LHCN-M2 (cell line): ENCODE results near the gene RAI14. TPM values are rescaled to one million over a fixed set of nuclear protein-coding genes. Genes with fewer than 3 reads are reported as not detected.
A peak's percentile ranks its signal among the peaks of the same experiment; 100 is the strongest.
"Not testable (repeated sequence)": the region's sequence is repeated elsewhere in the genome, so short reads cannot be mapped to it uniquely, and the experiment has no call there.

Experiments
- DNase-seq: peaks from one replicate; pipeline ENCODE4 v3.0.0-alpha.2; 2012; ENCODE audit warnings: low read depth
- total RNA-seq: library from RNA; depleted of rRNA; stranded (reverse); fragments of >200 nt; gene quantifications from 2 replicates; pipeline ENCODE4 v1.2.3, GENCODE V29; 2014

RAI14 gene
- total RNA-seq, 1 experiment from 2014 or later, result 72.7 TPM

GRCh38 chr5:34698109-34698419 lies 41.9 kb downstream of the RAI14 start:
- DNase-seq, result no peak

- no peak for DNase-seq
Measured at GRCh38 chr5:34698754-34699153, 42.6 kb downstream of the RAI14 start.

GRCh38 chr5:34699155-34700077 lies 43.3 kb downstream of the RAI14 start:
- no peak for DNase-seq

- DNase-seq, result no peak
Measured at GRCh38 chr5:34700078-34700452, 43.9 kb downstream of the RAI14 start.

DNA sequence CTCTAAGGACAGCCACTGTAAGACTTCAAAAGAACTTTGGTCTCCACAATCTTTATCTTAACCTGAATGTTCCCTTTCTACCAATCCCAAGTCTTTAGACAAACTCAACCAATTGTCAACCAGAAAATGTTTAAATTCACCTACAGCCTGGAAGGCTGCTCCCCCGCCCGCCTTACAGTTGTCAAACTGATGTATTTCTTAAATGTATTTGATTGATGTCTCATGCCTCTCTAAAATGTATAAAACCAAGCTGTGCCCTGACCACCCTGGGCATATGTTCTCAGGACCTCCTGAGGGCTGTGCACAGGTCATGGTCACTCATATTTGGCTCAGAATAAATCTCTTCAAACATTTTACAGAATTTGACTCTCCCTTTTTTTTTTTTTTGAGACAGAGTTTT lies 45.3 kb downstream of the RAI14 start:
- not testable (repeated sequence) for DNase-seq

DNA sequence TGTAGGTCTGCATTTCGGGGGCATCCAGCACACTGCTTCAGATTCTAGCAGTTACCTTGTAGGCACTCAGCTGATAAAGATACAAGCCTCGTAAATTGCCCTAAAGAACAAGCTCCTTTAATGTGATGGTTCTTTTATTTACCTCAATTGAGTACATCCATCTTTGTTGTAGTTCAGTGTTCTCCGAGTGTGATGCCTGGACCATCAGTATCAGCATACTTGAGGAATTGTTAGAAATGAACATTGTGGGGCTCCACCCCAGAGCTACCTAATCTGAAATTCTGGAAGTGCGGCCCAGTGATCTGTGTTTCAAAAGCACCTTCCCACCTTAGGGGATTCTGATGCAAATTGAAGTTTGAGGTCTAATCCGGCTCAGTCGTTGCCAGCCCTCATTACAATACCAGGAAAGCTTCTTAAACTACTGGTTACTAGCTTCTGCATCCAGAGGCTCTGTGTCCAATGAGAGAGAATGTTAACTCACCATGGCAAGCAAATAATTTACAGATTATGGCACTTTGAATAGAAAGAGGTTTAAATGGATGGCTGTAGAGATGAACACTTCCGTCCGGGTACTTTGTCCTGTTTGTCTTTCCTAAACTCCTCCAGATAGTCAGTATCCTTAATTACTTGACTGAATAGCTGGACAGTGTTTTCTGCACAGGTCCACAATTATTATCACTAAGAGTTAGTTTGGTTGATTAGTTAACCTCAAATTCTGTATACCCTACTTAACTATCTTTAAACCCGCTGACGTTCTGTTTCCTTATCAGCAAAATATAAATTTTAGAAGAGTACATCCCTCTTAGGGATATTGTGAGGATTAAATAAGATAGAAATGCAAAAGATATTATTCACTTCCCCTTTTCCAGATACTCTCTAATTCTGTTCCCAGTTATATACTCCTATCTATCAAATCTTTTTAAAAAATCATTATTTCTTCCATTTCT lies 47.9 kb downstream of the RAI14 start:
- DNase-seq, result no peak

- DNase-seq, result peak; percentile 44
Measured at GRCh38 chr5:34706084-34706483, 50.0 kb downstream of the RAI14 start.

GRCh38 chr5:34707451-34708107 lies 51.5 kb downstream of the RAI14 start:
- no peak for DNase-seq

GRCh38 chr5:34708777-34709176 lies 52.6 kb downstream of the RAI14 start:
- DNase-seq, result no peak

GRCh38 chr5:34709861-34710673 lies 53.9 kb downstream of the RAI14 start:
- peak; percentile 87 for DNase-seq

DNA sequence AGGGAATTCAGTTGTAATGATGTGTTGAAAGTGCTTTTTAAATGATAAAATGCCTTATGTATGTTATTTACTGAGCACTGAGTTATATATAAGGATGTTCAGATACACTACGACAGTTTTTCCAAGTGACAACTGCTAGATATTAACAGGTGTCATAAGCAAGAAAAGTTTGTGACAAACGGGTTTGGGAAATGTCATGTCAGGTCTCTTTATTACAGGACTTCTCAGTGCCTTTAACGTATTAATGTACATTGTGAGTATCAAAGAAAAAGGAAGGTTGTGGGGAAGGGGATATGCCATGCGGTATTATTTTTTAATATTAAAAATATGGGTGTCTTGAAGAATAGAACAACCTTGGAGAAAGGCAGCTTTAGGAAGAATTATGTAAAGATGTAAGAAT lies 56.4 kb downstream of the RAI14 start:
- DNase-seq, result no peak

DNA sequence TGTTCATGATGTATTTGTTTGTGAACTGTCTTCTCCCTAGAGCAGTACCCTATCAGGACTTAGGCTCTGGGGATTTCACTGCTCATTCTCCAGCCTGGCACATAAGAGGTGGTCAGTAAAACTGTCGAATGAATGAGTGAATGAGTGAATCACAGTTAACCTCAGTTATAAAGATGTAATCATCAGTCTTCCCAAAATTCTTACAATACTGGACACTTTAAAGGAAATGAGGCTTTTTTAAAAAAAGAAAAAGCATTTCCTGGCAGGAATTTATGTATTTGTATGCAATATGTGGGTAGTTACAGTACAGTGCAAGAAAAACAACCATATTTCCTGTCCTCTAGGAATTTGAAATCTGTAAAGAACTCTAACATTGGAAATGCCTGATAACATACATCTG lies 59.6 kb downstream of the RAI14 start:
- peak; percentile 38 for DNase-seq

GRCh38 chr5:34716986-34717385 lies 60.9 kb downstream of the RAI14 start:
- peak; percentile 36 for DNase-seq

- DNase-seq, result peak; percentile 98
Measured at GRCh38 chr5:34717426-34718327, 61.5 kb downstream of the RAI14 start.

DNA sequence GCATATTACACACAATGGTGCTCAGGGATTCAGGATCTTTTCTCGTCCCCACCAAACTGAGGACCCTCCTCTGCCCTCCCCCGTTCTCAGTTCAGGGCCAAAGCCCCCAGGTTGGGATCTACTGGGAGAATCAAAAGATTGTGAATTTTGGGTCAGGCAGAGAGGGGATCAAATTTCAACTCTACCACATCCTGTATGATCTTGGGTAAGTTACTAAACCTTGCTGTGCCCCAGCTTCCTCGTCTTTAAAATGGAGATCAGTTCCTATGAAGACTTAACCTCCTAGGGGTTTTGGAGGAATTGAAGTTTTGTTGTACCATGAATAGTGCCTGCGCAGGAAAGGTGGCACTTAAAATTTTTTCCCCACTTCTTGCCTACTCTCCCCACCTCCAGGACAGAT lies 62.4 kb downstream of the RAI14 start:
- peak; percentile 45 for DNase-seq

DNA sequence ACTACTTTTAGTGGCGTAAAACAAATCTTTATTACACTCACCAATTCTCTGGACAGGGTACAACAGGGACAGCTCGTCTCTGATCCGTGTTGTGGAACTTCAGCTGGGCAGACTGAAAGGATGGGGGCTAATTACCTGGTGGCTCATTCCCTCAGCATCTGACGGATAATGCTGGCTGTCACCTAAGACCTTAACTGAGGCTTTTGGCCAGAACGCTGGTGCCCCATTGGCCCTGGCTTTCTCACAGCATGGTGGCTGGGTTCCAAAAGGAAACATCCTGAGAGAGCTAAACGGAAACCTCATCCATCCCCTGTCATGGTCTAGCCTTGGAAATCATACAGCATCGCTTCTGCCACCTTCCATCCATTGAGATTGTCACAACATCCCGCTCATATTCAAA lies 62.9 kb downstream of the RAI14 start:
- no peak for DNase-seq

DNA sequence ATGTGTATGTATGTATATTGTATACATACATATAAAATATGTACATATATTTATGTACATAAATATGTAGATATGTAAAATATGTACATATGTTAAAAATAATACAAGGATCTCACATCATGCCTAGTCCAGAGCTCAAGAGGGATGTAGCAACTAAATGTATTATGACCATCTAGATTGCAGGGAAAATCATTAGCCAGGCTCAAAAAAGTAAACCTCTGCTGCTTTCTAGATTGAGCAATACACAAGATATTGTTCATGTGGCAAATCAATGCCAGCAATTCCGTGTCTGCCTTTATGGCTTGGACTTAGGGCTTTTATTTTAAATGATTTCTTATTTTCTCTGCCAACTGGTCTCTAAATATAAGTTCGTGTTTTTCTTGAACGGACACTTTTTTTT lies 65.2 kb downstream of the RAI14 start:
- DNase-seq, result no peak

GRCh38 chr5:34722183-34722582 lies 66.1 kb downstream of the RAI14 start:
- no peak for DNase-seq

GRCh38 chr5:34724741-34725140 lies 68.6 kb downstream of the RAI14 start:
- DNase-seq, result no peak

DNA sequence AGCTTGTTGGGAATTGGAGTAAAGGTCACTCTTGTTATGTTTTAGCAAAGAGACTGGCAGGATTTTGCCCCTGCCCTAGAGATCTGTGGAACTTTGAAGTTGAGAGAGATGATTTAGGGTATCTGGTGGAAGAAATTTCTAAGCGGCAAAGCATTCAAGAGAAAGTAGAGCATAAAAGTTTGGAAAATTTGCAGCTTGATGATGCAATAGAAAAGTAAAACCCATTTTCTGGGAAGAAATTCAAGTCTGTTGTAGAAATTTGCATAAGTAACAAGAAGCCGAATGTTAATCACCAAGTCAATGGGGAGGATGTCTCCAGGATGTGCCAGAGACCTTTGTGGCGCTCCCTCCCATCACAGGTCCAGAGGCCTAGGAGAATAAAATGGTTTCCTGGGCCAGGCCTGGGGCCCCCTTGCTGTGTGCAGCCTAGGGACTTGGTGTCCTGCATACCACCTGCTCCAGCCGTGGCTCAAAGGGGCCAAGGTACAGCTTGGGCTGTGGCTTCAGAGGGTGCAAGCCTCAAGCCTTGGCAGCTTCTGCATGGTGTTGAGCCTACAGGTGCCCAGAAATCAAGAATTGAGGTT lies 71.1 kb downstream of the RAI14 start:
- not testable (repeated sequence) for DNase-seq
